Inflammatory macrophage treated with lipopolysaccharide for 1 hour (primary cell): ENCODE data around the gene TMEM179B.

ENCODE experiments used
- DNase-seq, 2 donors: peaks; one replicate each; pipeline ENCODE4 v3.0.0-alpha.2; 2020 to 2022

Gene TMEM179B

GRCh38 chr11:62835336-62835735 is 48.1 kb downstream of the TMEM179B start:
- DNase-seq, result no peak

GRCh38 chr11:62839050-62839945 is 52.1 kb downstream of the TMEM179B start, which contains the start of gene WDR74:
WDR74 (minus strand) TSS chr11:62839590; CDS start chr11:62839570, 20 bp downstream.
- peak; percentile 95 to 96 for DNase-seq
